K562 treated with DMSO at 1 percent for 24 hours (cell line): Measurements from ENCODE around the gene RARS2. TPM values are rescaled to one million over a fixed set of nuclear protein-coding genes. Genes with fewer than 3 reads are reported as not detected.

Experiments used
- total RNA-seq: library from RNA; unstranded; fragments of 300-600 nt; gene quantifications from 2 replicates; pipeline ENCODE4 v1.2.3, GENCODE V29; 2022; ENCODE audit warnings: low read depth; ENCODE audit not compliant: insufficient read depth

Gene RARS2, protein sequence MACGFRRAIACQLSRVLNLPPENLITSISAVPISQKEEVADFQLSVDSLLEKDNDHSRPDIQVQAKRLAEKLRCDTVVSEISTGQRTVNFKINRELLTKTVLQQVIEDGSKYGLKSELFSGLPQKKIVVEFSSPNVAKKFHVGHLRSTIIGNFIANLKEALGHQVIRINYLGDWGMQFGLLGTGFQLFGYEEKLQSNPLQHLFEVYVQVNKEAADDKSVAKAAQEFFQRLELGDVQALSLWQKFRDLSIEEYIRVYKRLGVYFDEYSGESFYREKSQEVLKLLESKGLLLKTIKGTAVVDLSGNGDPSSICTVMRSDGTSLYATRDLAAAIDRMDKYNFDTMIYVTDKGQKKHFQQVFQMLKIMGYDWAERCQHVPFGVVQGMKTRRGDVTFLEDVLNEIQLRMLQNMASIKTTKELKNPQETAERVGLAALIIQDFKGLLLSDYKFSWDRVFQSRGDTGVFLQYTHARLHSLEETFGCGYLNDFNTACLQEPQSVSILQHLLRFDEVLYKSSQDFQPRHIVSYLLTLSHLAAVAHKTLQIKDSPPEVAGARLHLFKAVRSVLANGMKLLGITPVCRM
- total RNA-seq = 16.8 and 18.2 TPM in 2 replicates

DNA sequence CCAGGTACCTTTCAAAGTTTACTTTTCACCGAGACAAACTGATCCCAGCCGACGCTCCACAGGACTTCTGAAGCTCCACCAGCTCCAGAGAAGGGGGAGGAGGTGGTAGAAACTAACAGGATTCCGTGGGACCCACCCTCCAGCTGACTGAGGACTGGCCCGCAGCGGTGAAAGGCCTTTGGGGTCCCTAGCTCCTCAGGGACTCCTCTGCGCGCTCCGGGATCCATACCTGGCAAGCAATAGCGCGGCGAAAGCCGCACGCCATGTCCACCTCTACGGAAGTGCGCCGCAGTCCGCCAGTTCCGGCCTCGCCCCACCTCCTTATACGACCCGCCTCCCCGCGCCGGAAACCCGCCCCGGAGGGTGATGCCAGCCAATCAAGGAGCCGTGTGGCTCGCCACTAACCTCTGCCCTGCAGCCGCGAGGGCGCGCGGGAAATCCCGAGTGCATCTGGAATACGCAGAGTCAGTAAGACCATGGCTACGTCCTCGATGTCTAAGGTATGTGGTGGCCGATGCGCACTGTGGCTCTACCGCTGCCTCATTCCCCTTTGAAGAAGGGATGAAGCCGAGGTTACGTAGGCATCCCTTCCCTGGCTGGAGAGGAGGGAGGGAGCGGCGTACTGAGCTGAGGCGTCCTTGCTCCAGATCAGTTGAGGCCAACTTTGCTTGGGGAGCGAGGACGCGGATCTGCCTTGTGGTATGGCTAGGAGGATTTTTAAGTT, at the start of gene RARS2, which contains the start of gene ORC3:
RARS2 (minus strand) TSS at position 295 of the 724 bp plus-strand sequence; CDS start at position 265, 30 bp downstream.
ORC3 (plus strand) TSS at position 443 of the 724 bp plus-strand sequence; CDS start at position 477, 34 bp downstream.

DNA sequence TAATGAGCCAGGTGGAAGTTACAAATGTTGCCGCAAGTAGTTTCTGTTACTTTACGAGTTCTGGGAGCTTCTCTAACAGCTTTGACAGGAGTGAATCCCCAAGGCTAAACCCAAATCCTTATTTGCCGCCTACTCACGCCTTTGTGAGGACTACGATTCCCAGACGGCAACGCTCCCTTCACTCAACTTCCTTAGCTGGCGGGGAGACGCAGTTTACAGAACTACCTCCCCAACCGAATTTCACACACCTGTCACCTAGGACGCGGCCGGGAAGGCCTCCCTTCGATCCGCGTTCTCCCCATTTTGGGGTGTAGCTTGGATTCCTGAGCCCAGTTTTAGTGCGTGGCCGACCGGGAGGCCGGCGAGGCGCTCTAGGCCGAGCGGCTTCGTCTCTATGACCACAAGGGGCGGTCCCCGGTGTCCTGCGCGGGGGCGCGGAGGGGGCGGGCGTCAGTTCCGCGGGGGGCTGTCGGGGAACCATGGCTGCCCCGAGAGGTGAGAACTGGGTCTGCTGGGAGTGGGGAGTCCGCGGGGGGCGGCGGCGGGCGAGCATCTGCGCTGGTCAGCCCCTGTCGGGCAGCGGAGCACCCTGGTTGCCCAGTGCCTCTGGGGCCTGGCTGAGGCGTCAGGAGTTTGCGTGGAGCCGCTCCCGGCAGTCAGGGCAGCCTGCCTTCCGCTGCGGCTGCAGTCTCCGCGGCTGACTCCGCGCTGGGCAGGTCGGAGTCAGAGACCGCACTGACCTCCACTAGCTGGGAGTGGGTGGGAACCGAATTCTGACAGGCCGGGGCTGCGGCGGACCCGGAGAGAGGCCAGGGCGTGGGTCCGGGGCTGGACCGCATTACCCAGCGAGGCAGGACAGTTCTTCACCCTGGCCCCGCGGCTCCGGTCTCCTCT, 117.0 kb downstream of the RARS2 start, which contains the start of gene SLC35A1:
SLC35A1 (plus strand) TSS at position 450 of the 894 bp plus-strand sequence; CDS start at position 480, 30 bp downstream.

Other genes with a start within 250 kb of the RARS2 start
- 0.41 and 0.63 TPM in 2 replicates for gene C6orf163, start 245.2 kb downstream of the RARS2 start, total RNA-seq
- gene CFAP206, start 182.0 kb downstream of the RARS2 start, total RNA-seq = 0.31 TPM in 1 of 2 replicates, not detected in the other
- 6.3 and 11.1 TPM in 2 replicates for gene SLC35A1, start 117.0 kb downstream of the RARS2 start, total RNA-seq
- 20.0 and 22.0 TPM in 2 replicates for gene ORC3, start 148 bp upstream of the RARS2 start, total RNA-seq
- 74.8 and 80.6 TPM in 2 replicates for gene AKIRIN2, start 112.2 kb upstream of the RARS2 start, total RNA-seq